ENCODE data around the gene TXNDC16.
"Not testable (repeated sequence)": the region's sequence is repeated elsewhere in the genome, so short reads cannot be mapped to it uniquely, and the experiment has no call there.

Gene TXNDC16

DNA sequence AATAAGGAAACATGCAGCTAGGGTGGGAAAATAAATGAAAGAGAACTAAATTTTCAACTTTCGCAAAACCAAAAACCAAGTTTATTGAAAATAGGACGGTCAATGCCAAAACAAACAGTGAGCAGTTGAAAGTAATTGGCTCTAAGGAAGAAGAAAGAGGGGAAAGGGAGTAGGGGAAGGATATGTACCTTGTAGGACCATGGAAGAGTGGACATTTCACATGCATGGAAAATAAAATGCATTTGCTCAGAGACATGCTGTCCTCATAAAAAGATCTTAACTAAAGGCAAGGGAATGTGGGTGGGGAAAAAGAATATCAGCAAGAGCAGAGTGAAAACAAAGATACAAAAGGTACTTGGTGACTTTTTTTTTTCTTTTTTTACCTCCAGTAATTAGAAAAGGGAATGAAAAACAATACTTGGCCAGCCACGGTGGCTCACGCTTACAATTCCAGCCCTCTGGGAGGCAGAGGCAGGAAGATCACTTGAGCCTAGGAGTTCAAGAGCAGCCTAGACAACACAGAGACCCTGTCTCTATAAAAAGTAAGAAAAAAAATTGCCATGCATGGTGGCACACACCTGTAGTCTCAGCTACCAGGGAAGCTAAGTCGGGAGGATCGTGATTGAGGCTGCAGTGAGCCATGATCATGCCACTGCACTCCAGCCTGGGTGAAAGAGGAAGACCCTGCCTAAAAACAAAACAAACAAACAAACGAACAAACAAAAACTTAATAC, 6.6 kb downstream of the TXNDC16 start:
- DNase-seq: no peak

DNA sequence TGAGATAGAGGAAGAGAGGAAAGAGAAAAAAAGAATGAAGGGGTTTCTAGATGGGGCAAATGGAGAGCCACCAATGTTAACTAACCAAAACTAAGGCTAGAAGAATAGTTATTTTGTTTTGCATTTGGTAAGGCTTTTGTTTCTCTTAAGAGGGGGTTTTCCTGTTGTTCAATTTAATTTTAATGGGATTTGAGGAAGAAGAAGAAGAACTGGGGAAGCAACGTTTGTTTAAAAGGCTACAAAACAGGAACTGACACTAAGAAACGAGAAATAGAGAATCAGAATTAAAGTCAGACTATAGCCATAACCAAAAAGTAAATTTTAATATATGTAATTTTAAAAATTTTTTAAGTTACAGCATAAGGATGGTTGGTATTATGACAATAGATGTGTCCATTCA, 13.7 kb downstream of the TXNDC16 start:
- peak in 3 of 4 experiments; percentile 6 to 68 (median 59) for DNase-seq

DNA sequence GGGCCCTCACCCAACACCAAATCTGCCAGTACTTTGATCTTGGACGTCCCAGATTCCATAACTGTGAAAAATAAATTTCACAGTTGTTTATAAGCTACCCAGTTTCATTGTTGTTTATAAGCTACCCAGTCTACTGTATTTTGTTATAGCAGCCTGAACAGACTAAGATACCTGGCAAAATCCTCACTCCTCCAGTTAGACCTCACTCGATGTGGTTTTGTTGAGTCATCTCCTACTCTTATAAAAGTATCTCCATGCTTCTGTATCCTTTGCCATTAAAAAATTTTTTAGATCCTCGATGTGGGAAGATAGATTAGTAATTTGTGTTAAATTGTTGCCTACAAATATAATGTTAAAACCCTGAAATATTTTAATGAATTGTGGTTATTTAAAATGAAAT, 16.0 kb downstream of the TXNDC16 start:
- no peak for DNase-seq

DNA sequence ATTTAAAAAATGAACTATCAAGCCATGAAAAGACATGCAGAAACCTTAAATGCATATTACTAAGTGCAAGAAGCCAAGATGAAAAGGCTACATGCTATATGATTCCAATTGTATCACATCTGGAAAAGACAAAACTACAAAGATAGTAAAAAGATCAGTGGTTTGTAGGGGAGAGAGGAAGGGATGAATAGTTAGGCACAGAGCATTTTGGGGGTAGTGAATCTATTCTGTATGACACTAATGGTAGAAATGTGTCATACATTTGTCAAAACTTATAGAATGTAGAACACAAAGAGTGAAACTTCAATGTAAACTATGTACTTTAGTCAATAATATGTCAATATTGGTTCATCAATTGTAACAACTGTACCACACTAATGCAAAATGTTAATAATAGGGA, 20.8 kb downstream of the TXNDC16 start:
- DNase-seq: no peak

DNA sequence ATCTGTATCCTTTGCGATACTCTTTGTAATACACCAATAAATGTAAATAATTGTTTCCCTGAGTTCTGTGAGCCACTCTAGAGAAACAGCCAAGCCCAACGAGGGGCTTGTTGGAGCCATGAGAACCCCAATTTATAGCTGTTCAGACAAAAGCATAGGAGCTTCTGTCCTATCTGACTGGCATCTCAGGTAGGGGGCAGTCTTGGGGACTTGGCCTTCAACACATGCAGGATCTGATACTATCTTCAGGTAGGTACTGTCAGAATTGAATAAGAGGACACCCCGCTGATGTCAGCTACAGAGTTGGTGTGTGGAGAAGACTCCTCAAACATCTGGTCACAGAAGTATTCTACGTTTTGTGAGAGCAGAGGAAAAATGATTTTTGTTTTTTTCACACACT, 25.3 kb downstream of the TXNDC16 start:
- DNase-seq: no peak

DNA sequence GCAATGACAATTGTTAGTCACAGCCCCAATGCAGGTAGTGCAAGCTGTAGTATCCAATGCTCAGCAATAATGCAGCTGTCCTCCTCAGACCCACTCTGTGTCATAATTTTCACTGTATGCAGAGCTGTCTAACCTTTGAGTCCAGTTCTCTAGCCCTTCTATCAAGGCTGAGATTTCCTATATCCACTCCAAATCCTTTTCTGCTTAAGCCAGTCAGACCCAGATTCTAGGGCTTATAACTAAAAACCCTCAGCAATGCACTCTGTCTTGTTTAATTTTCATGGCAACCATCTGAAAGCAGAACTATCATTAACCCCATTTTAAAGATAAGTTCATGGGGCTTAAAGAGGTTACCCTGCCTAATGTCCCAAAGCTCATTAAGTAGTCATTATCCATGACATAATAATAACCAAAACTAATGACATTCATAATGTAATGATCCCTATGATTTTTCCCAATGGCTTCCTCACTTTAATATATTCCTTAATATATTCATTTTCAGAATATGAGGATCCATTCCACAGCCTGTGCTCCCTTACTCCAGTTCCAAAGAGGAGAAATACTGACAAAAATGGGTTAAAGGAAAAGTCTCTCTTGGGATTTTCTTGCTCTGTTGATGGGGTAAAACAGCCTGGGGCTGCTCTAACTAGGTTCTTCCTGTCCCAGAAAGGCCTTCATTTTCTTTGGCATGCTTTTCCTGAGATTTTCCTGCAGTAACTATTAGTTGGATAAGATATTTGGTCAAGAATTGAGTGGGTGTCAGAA, 29.5 kb downstream of the TXNDC16 start:
- no peak for DNase-seq

DNA sequence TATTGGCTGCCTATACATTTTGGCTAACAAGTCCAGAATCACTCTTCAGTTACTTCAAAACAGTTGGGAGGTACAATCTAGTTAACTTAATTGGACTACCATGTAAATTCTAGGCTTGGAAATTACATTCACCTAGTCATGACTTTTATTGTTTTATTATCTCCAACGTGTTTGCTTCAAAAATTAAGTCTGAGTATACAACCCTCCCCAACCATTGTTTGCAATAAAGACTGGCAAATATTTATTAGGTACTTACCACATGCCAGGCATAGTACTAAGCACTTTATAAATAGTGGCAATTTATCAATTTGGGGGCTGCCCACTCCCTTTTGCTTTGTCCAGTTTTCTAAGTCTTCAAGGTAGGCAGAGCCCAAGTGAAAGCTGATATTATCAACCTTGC, 30.3 kb downstream of the TXNDC16 start:
- no peak for DNase-seq

DNA sequence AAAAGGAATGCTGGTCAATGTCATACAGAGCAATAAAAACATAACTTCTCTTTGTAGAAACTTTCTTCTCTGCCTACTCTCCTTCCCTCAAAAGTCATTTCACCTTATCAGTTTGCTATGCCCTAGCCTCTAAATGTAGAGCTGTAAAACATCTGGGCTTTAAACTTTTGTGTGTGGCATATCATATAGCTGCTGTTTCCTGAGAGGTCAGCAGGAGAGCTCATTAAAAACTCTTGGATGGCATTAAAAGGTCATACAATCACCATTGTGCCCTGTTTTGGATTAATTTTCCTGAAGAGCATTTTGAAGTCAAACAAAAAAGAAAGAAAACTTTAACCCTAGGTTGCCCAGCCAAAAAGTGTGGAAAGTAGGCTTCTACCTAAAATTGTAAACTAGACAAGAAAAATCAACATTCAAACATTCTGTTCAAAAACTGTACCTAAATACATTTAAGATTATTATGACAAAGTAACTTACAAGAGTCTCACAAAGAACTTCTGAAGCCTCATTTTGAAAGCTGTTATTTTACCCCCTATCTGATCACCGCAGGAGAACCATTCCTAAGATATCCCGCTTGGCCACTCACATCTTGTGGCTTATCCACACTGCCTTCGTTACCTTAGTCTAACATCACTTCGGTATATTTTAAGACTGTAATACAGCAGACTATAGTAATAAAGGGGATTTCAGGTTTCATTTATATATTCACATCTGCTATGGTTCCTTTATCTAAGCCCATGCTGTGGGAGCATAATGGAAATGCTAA, 38.1 kb downstream of the TXNDC16 start:
- no peak for DNase-seq

DNA sequence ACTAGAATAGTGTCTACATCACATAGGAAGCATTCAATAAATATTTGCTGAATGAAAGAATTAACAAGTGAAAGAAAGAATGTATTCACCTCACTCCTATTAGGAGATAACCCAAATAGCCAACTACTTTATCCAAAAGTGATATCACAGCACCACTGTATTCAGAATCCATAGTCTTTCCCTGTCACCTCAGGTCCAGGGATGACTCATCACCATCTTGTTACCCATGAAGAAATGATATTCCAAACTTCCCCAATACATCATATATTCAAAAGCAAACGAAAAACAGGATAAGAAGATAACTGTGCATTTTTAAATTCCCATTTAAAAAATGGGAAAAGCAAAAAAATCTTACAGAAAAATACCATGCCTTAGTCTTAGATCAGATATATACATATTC, 39.1 kb downstream of the TXNDC16 start:
- no peak for DNase-seq

DNA sequence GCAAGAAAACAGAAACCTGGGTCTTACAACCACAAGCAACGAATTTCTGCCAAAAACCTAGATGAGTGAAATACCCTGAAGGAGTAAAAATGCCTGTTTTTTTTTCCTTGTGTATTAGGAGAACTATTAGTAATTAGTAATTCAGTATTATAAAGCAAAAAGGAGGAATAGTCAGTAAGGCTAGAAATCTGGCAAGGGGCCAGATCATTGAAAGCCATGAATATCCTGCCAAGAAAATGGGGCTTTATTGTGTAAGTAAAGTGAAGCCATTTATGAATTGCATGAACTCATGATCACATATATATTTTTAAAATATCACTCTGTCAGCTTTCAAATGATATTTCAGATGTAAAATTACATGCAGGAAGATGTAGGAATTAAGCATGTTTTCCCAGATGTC, 57.9 kb downstream of the TXNDC16 start:
- DNase-seq: no peak

DNA sequence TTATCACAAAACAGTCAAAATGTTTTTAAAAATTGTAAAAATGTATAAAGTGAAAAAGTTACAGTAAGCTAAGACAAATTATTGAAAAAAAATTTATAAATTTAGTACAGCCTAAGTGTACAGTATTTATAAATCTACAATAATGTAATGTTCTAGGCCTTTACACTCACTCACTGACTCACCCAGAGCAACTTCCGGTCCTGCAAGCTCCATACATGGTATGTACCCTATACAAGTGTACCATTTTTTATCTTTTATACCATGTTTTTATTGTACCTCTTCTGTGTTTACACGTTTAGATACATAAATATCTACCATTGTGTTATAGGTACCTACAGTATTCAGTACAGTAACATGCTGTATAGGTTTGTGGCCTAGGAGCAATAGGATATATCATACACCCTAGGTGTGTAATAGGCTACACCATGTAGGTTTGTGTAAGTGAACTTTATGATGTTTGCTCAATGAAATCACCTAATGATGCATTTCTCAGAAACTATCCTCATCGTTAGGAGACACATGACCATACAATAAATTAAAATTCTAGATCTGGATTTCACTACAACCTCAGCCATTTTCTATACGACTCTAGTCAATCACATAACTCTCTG, 66.8 kb downstream of the TXNDC16 start:
- DNase-seq: no peak

DNA sequence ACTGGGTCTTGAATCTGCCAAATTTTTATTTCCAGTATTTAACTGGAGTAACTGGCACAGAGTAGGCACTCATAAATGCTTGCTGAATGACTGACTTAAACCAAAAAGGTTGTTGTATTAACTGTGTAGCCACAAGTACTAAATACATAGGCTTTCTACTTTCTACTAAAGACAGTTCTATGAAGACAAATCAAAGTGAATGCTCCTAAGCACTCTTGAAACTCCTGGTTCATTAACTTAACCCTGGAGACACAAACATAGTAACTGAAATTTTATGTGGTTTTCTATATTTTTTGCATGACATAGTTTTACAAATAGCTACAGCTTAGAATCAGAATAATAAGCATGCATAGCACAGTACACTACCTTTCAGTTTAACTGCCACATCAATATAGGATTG, 70.4 kb downstream of the TXNDC16 start:
- no peak for DNase-seq

DNA sequence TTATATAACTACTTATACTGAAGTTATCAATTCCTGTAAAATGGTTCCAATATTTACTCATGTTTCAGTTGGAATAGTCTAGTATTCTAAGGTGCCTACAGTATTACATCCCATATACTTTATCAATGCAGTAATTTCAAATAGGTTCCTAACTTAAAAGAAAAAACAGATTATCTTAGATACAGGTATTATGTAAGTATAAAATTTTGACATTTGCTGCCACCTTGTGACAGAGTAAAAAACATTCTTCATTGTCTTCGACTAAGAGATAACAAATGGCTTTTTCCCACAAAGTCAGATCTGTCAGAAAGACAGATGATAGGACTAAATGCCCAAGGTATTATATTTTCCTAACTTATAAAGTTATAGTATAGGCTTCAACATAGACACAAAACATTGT, 78.7 kb downstream of the TXNDC16 start:
- peak in 3 of 4 experiments; percentile 49 to 71 (median 62) for DNase-seq

DNA sequence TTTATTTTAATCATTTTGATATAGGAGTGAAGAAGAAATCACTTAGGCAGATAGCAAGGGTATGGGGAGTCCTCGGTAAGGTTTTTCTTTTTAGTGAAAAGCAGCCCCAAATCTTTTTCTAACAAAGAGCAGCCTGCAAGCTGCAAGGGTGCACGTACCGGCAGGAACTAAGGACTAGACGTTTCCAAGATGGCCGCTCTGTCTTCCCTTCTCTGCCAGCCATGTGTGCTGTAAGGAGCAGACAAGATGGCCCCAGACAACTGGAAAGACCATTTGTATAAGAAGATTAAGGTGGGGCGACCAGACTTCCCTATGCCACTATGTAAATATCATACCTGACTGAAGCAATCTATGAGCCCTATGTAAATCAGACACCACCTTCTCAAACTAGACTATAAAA, 79.6 kb downstream of the TXNDC16 start:
- DNase-seq: no peak

DNA sequence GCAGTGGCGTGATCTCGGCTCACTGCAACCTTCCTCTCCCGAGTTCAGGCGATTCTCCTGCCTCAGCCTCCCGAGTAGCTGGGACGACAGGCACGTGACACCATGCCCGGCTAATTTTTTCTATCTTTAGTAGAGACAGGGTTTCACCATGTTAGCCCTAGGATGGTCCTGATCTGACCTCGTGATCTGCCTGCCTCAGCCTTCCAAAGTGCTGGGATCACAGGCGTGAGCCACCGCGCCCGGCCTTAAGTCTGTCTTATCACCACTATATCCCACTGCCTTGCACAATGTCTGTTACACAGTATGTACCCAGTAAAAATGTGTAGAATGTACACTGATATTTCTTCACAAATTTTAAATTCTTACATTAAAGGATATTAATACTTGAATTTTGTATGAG, 80.1 kb downstream of the TXNDC16 start:
- not testable (repeated sequence) for DNase-seq

DNA sequence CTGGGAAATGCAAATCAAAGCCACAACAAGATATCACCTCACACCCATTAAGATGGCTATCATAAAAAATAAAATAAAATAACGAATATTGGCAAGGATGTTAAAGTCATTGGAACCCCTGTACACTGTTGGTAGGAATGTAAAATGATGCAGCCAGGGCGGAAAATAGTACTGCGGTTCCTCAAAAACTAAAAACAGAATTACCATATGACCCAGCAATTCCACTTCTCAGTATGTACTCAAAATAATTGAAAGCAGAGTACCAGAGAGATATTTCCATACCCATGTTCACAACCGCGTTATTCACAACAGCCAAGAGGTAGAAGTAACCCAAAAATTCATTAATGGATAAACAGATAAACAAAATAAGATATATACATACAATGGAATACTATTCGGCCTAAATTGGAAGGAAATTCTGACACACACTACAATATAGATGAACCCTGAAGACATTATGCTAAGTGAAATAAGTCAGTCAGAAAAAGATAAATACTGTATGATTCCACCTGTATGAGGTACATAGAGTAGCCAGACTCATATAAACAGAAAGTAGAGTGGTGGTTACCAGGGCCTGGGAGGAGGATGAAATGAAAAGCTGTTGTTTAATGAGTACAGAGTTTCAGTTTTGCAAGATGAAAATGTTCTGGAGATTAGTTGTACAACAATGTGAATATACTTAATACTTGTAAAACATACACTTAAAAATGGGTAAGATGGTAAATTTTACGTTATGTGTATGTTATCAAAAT, 84.6 kb downstream of the TXNDC16 start:
- no peak for DNase-seq

DNA sequence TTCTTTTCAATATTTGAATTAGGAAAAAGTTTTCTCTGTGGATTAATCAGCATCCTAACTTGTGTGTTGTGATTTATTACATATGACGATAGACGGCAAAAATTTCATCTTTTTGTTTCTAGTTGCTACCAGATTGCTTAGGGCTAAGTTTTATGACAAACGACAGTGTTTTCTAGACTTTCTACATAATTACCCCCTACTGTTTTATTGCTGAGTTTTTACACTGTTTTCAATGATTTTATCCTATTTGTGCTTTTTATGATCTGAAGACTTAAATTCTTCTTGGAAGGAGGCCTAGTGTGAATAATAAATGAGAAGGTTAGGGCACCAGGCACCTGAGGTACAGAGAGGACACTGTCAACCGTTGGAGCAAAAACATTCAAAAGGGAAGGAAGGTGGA, 88.1 kb downstream of the TXNDC16 start:
- DNase-seq: no peak

DNA sequence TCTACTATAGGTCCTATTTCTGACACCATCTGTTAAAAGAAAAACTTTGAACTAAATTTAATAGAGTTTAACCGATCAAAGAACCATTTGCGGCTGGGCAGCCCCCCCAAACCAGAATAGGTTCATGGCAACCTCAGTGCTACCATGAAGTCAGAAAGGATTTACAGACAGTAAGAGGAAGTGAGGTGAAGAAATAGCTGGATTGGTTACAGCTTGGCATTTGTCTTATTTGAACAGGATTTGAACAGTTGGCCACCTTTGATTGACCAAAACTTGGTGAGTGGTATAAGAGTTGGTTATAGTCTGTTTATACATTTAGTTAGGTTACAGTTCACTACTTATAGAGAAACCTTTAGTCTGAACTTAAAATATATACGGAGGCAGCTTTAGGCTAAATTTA, 88.9 kb downstream of the TXNDC16 start:
- no peak for DNase-seq

DNA sequence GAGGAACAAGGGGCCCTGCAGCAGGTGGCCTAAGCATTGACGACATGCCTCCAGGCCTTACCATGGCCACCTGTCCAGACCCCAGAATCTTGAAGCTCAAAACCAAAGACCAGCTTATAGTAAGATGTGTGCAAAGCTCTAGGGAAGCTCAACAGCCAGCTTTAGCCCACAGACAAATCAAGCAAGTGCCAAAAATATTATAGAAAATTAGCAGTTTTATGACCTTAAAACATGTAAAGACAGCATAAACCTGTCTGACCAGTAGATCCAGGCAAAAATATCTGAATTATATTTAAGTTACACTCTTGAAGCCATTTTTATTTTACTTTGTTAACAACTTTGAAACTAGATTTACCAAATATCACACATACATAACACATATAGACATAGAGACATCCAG, 90.6 kb downstream of the TXNDC16 start:
- no peak for DNase-seq

DNA sequence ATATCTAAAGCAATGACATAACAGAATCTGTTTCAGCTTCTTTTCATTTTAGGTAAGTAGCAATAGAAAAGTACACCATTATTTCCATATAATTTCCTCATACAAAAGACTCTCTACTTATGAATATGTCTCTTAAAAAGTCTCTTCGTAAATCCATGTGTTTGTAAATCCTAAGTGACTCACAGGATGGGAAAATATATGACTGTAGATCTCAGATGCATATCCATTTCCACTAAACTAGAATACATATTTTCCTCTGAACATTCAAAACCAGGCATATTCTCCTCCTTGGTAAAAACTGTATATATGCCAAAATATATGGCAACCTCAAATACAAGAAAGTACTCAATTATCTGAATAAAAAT, 93.6 kb downstream of the TXNDC16 start:
- DNase-seq: no peak

DNA sequence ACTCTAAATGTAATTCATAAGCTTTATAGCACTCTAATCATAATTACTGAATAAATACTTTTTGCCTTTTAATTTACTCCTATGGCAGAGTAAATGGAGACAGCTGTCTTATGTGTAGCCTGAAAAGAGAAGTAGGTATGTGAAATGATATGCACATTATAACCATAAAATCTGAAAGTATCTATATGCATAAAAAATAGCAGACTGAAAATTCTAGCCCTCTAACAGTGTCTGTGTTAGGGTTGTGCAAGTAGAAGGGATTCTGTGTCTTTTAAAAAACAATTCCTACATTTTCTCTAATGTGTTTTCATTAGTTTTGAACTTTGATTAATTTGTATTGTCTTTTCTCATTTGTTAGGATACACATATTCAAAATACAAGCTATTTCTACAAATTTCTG, 94.9 kb downstream of the TXNDC16 start:
- DNase-seq: no peak

DNA sequence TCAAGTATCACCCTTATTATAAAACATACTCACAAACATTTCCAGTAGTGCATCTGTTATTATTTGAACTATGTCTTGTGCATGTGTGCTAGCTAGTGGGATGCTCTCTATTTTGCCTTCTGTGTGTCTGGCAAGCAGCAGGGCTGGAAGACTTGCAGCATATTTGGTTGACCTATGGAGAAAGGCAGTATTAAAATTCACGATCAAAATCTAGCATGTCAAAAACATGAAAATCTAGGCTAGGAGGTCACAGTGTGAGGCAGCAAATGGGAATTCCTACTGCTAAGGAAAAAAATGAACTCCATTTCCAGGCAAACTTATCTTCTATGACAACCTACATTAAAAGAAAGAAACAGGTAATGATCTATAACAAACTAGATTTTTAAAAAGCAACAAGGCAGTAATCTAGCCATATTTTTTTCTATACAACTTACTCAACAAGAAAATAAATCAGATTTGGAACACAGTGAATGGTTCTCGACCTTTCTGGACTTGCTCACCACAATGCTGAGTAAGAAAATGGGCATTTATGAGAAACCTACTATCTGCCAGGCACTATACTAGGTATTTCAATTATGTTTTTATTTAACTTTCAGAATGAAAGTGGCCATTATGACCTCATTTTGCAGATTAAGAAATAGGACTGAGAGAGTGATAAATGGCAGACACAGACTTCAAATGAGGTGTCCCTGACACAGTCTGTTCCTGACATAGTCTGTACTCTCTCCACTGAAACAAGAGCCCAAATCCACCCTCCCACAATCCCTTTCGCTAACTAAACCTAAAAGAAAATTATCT, 96.8 kb downstream of the TXNDC16 start:
- DNase-seq: no peak

Data from suppressor macrophage (primary cell).